Gastroesophageal sphincter (tissue), 4 donors: ENCODE data around the gene MAPKAPK3. TPM values are rescaled to one million over a fixed set of nuclear protein-coding genes. Genes with fewer than 3 reads are reported as not detected.

ENCODE experiments used
- ATAC-seq: fragments of 150-250 bp; one replicate; pipeline ENCODE4 v1.9.1; 2016; ENCODE audit warnings: mild to moderate bottlenecking, moderate library complexity
- H3K27ac ChIP-seq, 4 donors: fragments of 200-600 bp; sonication (generic) in 3 of 4; 1 replicate in 3 of 4; 2 replicates in 1 of 4; pipeline ENCODE4 v1.5.1; 2016 to 2019
- H3K27me3 ChIP-seq: fragments of 200-600 bp; sonication (generic); one replicate; pipeline ENCODE4 v1.5.1; 2019
- H3K36me3 ChIP-seq, 2 donors: fragments of 200-600 bp; sonication (generic); one replicate each; pipeline ENCODE4 v1.5.1; 2019; ENCODE audit warnings: control low read depth in 1 of 2
- H3K4me1 ChIP-seq, 3 donors: fragments of 200-600 bp; sonication (generic); 1 replicate in 2 of 3; 2 replicates in 1 of 3; pipeline ENCODE4 v1.5.1; 2016 to 2019; ENCODE audit warnings: control low read depth in 2 of 3
- H3K4me3 ChIP-seq, 2 donors: fragments of 200-600 bp; sonication (generic); one replicate each; pipeline ENCODE4 v1.5.1; 2019; ENCODE audit warnings: mild to moderate bottlenecking in 1 of 2, moderate library complexity in 1 of 2
- H3K9me3 ChIP-seq, 3 donors: fragments of 200-600 bp; sonication (generic); one replicate each; pipeline ENCODE4 v1.5.1; 2017 to 2019; ENCODE audit warnings: control low read depth in 2 of 3
- CTCF ChIP-seq, 4 experiments: fragments of 200-600 bp in 2 of 4; fragments of 450-650 bp in 2 of 4; sonication (generic) in 1 of 4; IDR thresholded peaks; one replicate each; pipeline ENCODE4 v1.5.1; 2017 to 2019; ENCODE audit warnings: antibody characterized with exemption in 4 of 4, mild to moderate bottlenecking in 2 of 4, moderate library complexity in 2 of 4
- EP300 ChIP-seq: sonication (generic); formaldehyde crosslinking; IDR thresholded peaks from one replicate; pipeline ENCODE4 v1.6.1; 2017; ENCODE audit warnings: antibody characterized with exemption, mild to moderate bottlenecking
- POLR2A ChIP-seq, 2 donors: fragments of 450-650 bp; IDR thresholded peaks; one replicate each; pipeline ENCODE4 v1.6.1; 2017; ENCODE audit warnings: antibody characterized with exemption in 2 of 2, mild to moderate bottlenecking in 2 of 2, moderate library complexity in 1 of 2
- POLR2AphosphoS5 ChIP-seq: sonication (generic); formaldehyde crosslinking; IDR thresholded peaks from one replicate; pipeline ENCODE4 v1.6.1; 2017; ENCODE audit warnings: antibody characterized with exemption
- WGBS, 2 donors: methylation state at CpG; one replicate each; pipeline ENCODE4 v1.1.5; 2018; ENCODE audit warnings: low coverage in 1 of 2; 5-methylcytosine and 5-hydroxymethylcytosine counted together
- total RNA-seq, 4 donors: library from RNA; depleted of rRNA; stranded (reverse); fragments of >200 nt; gene quantifications; one replicate each; pipeline ENCODE4 v1.1.0, GENCODE V29; 2016

MAPKAPK3 gene
- total RNA-seq, 4 donors from 2014 or later, result 18.7 to 30.2 (median 22.4) TPM

- no peak overlapping the region for H3K27ac ChIP-seq
- no peak for TF ChIP-seq CTCF (IDR thresholded peaks at IDR 0.05)
- TF ChIP-seq POLR2AphosphoS5, result no peak
- TF ChIP-seq EP300, result no peak
- no peak for TF ChIP-seq POLR2A (IDR thresholded peaks at IDR 0.05)
- H3K4me1 ChIP-seq, result peaks cover 0 to 30% (median 0%) of the 10 kb centered on the region in 3 donors
- peaks cover 18% of the 10 kb centered on the region for H3K27me3 ChIP-seq
- no peak for ATAC-seq
- 36% methylated on average over 3 of the region's 3 CpGs; no CpG with 5 or more reads in 1 of the 2 donors for WGBS, 2 donors
- H3K4me3 ChIP-seq, result no peak overlapping the region
- H3K36me3 ChIP-seq, result no peaks in the 10 kb centered on the region
- no peaks in the 10 kb centered on the region for H3K9me3 ChIP-seq
Measured at GRCh38 chr3:50673931-50674330, 57.0 kb downstream of the MAPKAPK3 start.

- Histone ChIP-seq H3K4me3 (peak within 1 kb of the TSS; percentile 47 to 58), H3K27ac (peak within 1 kb of the TSS in 3 of 4 donors; percentile 72 to 77 (median 77)), H3K9me3 (no peaks in the 10 kb centered on the region), H3K4me1 (peaks cover 0 to 30% (median 0%) of the 10 kb centered on the region in 3 donors), H3K36me3 (no peaks in the 10 kb centered on the region), H3K27me3 (peaks cover 20% of the 10 kb centered on the region)
- WGBS, 2 donors, result 22% methylated on average over 6 of the region's 89 CpGs; no CpG with 5 or more reads in 1 of the 2 donors
- TF ChIP-seq POLR2A (IDR thresholded peaks at IDR 0.05) (peak in 1 of 2 donors; percentile 32), EP300 (no peak)
- peak; percentile 91 for ATAC-seq
Measured at GRCh38 chr3:50674349-50675178, 57.6 kb downstream of the MAPKAPK3 start, which contains the start of gene DOCK3. Gene DOCK3 (plus strand): TSS chr3:50674927. CDS start chr3:50675264, 337 bp downstream.

- Histone ChIP-seq H3K36me3 (no peaks in the 10 kb centered on the region), H3K27me3 (peaks cover 20% of the 10 kb centered on the region), H3K27ac (peak overlapping the region in 3 of 4 donors; percentile 72 to 77 (median 77)), H3K9me3 (no peaks in the 10 kb centered on the region), H3K4me3 (peak overlapping the region; percentile 47 to 58), H3K4me1 (peaks cover 0 to 30% (median 0%) of the 10 kb centered on the region in 3 donors)
- ATAC-seq, result peak; percentile 67
- TF ChIP-seq CTCF (IDR thresholded peaks at IDR 0.05), result peak; percentile 22 to 74 (median 29)
- TF ChIP-seq POLR2AphosphoS5, result no peak
- WGBS, 2 donors, result 5 to 6% methylated on average over 7 of the region's 65 CpGs
Measured at GRCh38 chr3:50675179-50676030, 58.5 kb downstream of the MAPKAPK3 start.

GRCh38 chr3:50676031-50676705 is 59.2 kb downstream of the MAPKAPK3 start:
- Histone ChIP-seq H3K36me3 (no peaks in the 10 kb centered on the region), H3K27me3 (peaks cover 20% of the 10 kb centered on the region), H3K4me3 (peak overlapping the region in 1 of 2 donors; percentile 58), H3K27ac (no peak overlapping the region), H3K9me3 (no peaks in the 10 kb centered on the region), H3K4me1 (peaks cover 0 to 30% (median 0%) of the 10 kb centered on the region in 3 donors)
- 62 to 67% methylated on average over 5 to 7 of the region's 7 CpGs for WGBS, 2 donors
- TF ChIP-seq EP300 (no peak), CTCF (IDR thresholded peaks at IDR 0.05) (no peak), POLR2AphosphoS5 (no peak), POLR2A (IDR thresholded peaks at IDR 0.05) (no peak)
- no peak for ATAC-seq
